G401 (cell line): ENCODE data around the gene CCDC24. TPM values are rescaled to one million over a fixed set of nuclear protein-coding genes. Genes with fewer than 3 reads are reported as not detected.

Experiments
- DNase-seq: peaks from one replicate; pipeline ENCODE4 v3.0.0-alpha.2; 2015; ENCODE audit warnings: low spot score
- in situ Hi-C: cut with HindIII; loops from 2 replicates; pipeline ENCODE4 v1.10.0; 2016; ENCODE audit warnings: low sequenced_read_pairs, mixed read lengths
- total RNA-seq: library from RNA; depleted of rRNA; stranded (reverse); fragments of >200 nt; shearing (Covaris generic); gene quantifications from 2 replicates; pipeline ENCODE4 v1.2.3, GENCODE V29; 2014

Gene CCDC24
- total RNA-seq, 1 experiment from 2014 or later, result 8.1 TPM

DNA sequence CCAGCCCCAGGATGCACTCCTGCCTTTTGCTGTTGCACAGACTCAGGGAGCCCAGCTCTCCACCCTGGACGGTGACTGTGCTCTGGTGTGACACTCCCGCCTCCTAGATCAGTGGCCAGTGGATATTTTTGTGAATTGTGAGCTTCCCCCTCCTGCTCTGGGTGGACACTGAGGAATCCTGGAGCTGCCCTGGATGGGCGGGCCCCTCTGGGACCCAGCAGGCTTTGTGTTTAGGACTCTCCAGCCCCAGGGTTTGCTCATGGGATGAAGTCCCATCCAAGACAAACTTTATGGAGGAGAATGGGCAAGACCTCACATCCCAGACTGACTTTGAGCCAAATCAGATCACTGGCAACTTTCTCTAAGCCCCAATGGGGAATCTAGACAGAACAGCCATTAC, 23.8 kb downstream of the CCDC24 start:
- in situ Hi-C loops, result no loop called here
- no peak for DNase-seq

DNA sequence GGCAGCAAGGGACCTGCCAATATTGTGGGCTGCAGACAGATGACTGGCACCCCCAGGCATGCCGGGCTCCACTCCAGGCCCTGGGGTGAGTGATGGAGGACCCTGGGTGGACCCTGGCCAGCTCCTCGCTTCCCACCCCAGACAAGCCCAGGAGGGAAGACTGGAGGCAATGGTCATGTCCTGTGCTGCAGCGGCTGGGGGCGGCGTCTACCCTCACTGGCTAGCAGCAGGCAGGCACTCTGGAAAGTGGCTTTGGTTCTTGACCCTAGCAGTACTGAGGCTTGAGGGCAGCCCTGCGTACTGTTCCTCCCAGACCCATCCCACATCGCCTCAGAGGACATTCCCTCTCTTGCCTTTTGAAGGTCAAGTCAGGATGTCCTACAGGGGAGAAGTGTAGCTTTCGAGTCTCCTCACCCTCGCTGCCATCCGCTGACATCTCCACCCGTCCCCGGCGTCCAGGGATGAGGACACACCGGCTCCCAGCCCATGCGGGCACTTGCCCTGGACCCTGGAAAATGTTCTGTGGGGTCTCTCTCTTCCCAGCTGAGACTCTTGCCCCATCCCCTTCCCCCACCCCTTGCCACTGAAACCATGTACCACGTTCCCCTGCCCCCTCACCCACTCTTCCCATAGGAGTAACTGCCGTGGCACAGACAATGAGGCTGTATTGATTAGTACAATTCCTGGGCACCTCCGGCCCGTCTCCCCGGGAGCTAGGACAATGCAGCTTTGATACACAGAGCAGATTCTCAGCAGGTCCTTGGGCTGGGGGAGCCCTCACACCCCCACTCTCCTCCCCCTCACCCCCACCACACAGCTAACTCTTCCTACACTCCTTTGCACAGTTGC, 24.9 kb downstream of the CCDC24 start:
- in situ Hi-C loops, result no loop called here
- DNase-seq, result no peak

DNA sequence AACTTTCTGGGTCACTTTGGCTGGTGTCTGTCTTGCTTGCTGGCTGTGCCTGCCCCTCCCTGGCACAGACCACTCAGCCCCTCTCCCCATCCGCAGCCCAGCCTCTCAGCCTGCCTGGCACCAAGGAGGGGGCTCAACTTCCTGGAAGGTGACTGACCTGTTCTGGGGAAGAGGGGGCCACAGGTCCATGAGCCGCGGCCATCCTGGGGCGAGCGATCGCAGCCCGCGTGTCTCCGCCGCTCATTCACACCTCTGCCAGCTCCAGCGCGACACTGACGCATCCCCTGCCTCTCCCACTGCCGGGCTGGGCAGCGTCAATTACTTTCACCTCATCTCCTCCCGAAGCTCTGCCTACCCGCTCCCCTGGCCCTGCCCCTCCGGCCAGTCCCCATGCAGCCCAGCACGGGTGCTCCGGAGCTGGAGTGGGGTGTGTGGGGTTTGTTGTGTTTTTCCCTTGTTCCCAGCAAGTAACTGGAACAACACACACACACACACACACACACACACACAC, 25.5 kb downstream of the CCDC24 start:
- in situ Hi-C loops, result no loop called here
- no peak for DNase-seq

DNA sequence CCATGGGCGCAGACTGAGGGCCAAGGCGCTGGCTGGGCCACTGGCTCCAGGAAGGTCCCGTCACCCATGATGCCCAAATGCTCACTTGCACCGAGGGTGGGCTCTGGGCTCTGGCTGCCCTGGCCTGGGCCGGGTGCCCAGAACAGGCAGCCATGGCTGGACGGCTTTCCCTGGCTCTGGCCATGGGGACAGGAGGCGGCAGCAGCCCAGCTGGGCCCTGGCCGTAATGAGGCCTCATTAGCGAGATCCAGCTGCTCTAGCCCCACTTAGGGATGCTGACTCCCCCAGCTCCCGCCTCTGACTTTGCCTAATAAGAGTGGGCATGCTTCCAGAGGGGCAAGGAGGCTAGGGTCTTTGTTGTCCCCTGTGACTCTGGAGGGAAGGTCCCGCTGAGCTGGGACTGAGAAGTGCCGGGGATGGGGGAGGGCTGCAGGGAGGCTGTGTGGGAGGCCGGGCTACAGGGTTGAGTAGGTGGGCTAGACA, 28.1 kb downstream of the CCDC24 start:
- DNase-seq, result no peak
- in situ Hi-C loops, result no loop called here

DNA sequence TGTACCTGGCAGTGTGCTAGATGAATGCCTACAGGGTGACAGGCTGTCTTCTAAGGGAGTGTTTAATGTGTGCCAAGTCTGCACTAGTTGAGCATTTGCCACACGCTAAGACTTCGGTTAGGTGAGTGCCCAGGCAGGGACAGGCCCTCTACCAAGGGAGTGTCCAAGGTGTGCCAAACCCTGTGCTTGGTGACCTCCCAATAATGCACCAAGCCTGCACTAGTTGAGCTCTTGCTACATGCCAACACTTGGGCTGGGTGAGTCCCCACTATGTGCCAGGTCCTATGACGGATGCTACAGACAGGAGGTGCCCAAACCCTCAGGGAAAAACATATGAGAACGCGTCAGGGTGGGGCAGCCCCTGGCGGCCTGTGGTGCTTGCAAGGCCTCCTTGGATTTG, 29.1 kb downstream of the CCDC24 start:
- in situ Hi-C loops, result no loop called here
- no peak for DNase-seq

DNA sequence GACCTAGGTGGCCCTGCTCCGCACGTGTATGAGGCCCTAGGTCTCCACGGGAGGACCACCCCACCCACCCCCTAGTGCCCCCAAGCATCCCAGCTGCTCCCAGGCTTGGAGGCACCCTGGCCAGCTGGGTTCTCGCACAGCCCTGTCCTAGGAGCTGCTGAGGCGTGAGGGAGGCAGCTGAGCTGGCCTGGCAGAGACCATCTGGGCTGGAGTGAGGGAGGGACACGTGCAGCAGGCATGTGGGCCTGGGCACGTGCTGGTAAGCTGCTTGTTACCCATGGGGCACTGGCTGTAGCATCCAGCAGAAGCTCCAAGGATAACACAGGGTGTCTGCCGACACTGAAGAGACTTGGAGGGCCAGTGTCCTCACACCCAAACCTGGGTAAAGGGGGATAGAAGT, 29.8 kb downstream of the CCDC24 start:
- DNase-seq, result no peak
- in situ Hi-C loops, result no loop called here

DNA sequence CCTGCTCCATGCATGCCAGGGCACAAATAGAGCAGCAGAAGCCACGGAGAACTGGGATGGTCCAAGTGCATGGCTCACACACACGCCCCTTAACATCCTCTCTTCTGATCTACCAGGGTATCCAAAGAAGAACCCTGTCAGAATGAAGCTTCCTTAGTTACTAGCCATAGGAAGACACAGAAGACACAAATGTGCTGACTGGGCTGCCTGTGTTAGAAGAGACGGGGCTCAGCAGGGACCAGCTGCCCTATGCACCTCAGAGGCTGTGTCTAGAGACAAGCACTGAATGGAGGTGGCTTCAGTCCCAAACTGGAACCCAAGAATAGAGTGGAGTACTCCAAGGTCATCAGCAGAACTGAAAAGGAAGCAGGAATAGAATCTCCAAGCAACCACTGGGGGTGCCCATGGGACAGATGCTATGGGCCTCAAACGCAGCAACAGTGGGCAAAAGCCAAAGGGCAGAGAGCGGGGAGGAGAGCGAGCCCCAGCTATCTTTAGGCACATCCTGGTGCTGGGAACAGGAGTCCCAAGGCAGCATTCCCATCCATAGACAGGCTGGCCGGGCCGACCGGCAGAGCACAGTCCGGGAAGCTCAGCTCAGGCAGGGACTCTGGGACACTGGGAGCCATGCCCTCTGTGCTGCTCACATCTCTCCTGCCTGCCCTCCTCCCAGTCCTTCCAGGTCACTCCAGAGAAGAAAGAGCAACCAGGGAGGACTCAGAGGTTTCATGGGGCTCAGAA, 30.4 kb downstream of the CCDC24 start:
- in situ Hi-C loops, result no loop called here
- DNase-seq, result no peak

DNA sequence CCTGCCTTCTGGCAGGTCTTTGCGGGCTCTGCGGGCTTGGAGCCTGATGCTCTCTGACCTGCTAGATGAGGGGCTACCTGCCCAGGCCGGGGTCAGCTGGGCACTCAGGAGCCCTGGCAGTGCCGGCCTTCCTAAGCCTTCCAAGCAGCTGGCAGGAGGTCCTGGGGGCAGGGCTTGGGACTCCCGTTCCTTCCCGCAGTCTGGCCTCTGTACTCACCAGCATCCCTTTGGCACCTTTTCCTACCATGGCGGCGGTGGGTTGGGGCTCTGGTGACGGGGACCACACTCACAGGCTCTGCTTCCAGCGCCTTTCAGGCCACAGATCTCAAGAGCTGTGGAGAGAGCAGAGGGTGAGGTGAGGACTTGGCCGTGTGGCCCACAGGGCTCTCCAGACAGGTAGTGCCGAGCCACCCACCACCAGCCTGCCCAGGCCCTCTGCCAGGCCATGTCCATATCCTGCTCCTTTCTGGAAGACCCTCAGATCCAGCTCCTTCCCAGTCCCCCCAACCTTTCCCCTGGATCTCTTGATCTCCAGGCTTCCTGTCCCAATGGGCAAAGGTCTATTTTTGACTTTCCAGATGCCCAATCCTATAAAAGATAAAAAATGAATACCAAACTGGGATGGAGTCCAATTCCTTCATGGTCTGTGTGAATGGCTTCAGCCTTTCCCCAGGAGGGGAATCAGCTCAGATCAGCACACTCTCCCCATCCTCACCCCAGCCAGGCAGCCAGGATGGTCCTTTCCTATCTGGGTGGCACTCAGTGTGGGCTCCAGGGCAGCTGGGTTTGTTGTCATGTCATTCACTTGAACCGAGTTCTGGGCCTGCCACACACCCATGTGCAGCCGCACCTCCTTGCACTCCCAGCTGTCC, 32.9 kb downstream of the CCDC24 start:
- in situ Hi-C loops, result no loop called here
- no peak for DNase-seq

DNA sequence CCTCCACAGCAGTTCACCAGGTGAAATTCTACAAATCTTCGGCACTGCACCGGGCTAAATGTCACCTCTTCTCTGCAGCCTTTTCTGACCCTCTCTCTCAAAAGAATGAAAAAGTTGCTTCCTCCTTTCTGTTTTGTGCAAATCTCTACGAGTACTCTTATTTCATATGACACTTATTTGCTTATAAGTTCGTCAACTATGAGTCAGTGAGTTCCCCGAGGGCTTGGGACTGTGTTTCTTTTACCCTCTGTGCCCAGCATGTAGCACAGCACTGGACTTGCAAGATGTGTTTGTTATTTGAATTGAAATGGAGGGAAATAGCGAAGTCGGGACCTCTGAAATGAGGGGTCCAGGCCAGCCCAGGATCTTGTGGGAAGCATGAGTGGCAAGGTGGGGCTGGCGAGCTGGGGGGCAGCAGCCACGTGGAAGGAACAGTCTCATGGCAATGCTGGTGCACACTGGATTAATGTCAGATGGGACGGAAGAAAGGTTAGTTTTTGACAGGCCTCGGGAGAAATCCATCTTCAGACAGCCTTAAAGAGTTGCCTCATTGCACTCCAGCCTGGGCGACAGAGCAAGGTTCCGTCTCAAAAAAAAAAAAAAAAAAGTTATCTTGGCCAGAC, 33.6 kb downstream of the CCDC24 start:
- in situ Hi-C loops, result no loop called here
- no peak for DNase-seq

DNA sequence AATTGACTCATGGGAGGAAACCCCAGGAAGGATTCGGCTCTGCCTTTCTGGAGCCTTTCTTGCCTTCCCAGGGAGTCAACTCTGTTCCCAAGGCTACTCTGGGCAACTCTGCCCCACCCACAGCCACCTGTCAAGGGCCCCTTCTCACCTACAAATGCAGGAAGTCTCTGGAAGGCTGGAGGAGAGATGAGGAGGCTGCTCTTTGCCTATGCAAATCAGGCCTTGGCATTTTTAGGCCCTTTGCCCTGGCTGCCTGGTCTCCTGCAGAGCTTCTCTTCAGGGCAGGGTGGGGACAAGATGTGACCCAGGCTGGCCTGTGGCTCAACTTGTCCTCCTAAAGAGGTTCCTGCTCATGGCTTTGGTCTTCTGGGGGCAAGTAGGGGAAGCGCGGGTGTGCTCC, 34.4 kb downstream of the CCDC24 start:
- in situ Hi-C loops, result no loop called here
- DNase-seq, result no peak

DNA sequence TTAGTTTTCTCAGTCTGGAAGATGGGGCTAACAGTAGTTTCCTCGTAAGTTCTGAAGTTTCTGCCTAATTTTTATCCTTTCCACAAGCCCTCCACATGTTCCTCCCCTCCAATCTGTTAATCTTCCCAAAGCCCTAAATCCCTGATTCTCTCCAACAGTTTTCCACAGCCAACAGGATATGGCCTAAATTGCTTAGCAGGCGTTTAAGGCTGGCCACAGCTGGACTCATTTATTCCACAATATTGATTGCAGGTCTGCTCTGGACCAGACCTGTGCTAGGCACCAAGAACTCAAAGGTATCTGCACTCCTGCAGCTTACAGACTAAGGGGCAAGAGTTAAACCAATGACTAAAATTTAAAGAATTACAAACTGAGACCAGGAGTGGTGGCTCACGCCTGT, 35.9 kb downstream of the CCDC24 start:
- no peak for DNase-seq
- in situ Hi-C loops, result no loop called here

DNA sequence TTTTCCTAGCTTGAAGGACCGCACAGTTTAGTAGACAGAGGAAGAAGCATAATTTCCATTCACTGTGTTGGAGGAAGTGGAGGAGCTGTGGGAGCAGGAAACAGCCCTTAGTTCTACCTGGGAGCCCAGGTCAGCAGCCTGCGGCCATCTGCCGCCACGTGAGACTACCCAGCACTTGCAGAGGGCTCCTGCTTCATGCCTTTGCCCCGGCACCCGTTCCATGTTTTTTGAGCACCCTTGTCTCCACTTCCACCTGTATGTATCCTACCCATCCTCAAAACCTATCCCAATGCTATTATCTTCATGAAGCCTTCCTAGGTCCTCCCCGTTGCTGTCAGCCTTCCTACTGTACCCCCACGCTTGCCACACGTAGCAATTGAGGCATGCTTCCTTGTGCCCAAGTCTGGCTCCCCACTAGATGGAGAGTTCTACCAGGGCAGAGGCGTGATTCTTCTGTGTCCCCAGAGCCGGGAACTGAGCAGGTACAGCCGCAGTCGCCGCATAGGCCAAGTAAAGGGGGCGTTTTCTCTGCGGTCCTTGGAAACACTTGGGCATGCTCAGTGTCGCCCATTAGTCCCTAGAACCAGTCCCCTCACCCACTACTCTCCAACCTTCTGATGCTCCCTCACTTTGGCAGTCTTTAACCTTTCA, 38.0 kb downstream of the CCDC24 start:
- in situ Hi-C loops, result no loop called here
- no peak for DNase-seq

DNA sequence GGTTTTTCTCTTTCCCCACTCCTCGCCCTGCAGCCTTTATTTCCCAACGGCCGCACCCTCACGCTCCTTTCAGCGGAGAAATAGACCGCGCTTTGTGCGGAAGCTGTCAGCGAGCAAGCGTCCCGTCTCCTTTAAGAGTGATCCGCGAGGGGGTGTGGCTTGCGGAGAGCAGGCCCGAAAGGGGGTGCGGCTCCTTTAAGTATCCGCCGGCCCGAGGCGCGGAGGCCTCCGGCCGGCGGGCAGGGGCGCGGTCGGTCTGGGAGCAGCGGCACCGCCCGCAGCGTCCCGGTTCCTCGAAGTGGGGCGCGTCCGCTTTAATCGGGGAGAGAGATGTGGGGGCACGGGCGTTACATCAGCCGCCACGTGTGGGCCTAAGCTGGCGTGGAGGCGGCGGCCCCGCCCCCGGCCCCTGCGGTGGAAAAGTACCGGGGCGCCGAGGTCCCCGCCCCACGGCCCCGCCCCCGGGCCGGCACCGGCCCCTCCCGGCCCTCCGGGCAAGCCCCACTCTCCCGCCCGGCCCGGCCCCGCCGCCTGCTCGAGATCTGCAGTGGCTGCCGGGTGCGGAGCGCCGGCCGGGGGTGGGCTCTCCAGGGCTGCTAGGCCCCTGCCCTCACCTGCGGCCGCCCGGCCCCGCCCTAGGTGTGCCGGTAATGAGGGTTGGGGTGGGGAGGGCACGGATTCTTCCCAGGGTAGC, 38.7 kb downstream of the CCDC24 start:
- in situ Hi-C loops, result no loop called here
- DNase-seq, result peak; percentile 82

DNA sequence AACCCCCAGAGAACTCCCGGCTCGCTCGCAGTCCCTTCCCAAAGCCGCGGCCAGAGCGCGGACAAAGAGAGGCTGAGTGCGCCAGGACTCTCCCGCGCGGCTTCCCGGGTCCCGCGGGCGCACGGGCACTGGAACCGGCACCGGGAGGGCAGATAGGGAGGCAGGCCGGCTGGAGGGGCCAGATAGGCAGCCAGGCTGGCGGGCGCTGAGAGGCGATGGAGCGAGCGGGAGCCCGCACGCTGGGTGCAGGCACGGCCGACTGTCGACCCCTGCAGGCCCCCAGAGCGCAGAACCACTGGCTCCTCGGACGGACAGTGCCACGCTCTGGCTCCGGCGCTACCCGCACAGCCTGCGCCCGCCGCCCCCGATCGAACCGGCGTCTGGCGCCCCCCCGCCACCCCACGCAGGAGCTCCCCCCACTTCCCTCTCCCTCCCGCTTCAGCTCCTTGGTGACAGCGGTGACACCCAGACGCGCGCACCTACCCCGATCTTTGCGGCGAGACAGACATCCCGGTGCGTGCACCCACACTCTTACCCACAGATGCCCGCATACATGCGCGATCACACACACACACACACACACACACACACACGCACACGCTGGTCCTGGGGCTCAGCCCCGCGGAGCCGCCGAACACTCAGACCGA, 39.3 kb downstream of the CCDC24 start:
- in situ Hi-C loops, result no loop called here
- peak; percentile 31 for DNase-seq

DNA sequence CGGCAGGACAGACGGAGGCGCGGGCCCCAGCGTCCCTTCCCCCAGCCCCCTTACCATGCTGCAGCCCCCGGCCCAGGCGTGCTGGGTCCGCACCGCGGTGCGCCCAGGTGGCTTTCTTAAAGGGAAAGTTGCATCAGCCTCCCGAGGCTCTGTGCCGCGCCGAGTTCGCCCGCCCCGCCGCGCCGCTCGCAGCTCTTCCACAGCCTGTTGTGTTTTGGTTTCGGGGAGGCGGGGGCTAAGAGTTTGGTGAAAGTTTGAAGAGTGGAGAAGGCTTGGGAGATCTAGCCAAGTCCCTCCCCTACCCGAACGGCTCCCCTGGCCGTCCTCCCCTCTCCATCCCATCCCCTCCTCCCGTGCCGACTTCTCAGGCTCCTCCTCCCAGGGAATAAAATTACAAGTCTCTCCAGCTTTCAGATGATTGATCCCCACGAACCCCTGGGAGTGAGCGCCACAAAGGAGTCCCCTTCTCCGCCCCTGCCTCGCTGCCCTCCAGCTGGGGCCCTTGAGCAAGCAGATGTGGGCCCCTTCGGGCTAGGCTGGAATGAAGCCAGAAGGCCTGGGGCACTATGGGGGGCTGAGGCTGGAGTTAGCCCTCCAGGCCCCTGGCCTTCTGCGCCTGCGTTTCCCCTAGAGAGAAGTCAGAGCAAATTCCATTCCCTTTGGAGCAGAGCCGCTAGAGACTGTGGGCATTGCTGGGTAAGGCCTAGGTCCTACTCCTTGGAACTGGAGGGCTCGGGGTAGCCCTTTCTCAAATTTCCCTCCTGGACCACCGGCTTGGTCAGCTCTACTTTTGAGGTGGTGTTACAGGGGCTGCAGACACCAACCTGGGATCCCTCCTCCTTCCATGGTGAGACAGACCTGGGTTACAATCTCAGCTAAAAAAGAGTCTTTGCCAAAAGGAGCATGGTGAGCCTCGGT, 40.1 kb downstream of the CCDC24 start, which contains the start of gene SLC6A9:
Gene SLC6A9, minus strand, starts transcription at position 211 of the 918 bp plus-strand sequence. CDS start 7,185 bp downstream, outside the sequence.
- DNase-seq, result peak; percentile 39
- in situ Hi-C loops, result no loop called here

DNA sequence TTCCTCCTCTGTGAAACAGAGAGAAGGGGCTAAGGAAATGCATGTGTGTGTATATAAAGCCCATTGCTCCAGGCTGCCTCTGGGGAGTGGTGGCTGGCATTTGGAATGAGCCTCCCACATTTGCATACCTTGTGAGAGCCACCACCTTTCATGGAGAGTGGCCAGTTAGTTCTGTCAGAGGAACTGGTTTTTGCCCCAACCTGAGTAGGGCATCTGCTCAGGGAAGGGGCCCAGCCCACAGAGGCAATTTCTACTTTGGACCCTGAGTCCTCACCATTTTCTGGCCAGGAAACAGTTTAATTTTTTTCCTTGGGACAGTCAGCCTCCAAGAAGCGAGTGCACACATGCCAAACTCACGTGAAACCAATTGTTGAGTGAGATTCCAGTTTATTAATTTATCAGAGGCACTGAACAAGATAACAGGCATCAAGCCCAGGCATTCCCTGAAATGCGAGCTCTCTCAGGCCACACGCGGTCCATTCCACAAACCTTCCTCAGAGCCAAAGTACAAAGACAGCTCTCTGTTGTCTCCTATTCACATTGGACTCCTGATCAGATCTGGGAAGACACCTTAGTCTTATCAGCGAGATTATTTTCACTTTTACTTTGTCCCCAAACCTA, 40.9 kb downstream of the CCDC24 start:
- DNase-seq, result no peak
- in situ Hi-C loops, result no loop called here
